SK-N-MC (cell line): ENCODE measurements around the gene MEIOB.

Experiments used
- EZH2 ChIP-seq: fragments of 200-600 bp; sonication (generic); IDR thresholded peaks from one replicate; pipeline ENCODE4 v1.6.1; 2017; ENCODE audit warnings: antibody characterized with exemption
- POLR2AphosphoS5 ChIP-seq: IDR thresholded peaks from 2 replicates; pipeline ENCODE4 v1.6.1; 2012; ENCODE audit warnings: mild to moderate bottlenecking, low read depth, low read length, borderline replicate concordance

- no peak for TF ChIP-seq EZH2
- TF ChIP-seq POLR2AphosphoS5, result no peak
Measured at GRCh38 chr16:1785846-1786170, 86.2 kb downstream of the MEIOB start.
